Liver (tissue), 9 donors: Measurements from ENCODE around the gene ZNF530. TPM values are rescaled to one million over a fixed set of nuclear protein-coding genes. Genes with fewer than 3 reads are reported as not detected.

Source experiments
- DNase-seq: peaks from one replicate; pipeline ENCODE4 v3.0.0-alpha.2; 2017; ENCODE audit warnings: low spot score
- H3K27ac ChIP-seq, 2 donors: one replicate each; pipeline ENCODE4 v1.7.0; 2013; ENCODE audit warnings: inconsistent platforms in 2 of 2, low read length in 2 of 2, control low read depth in 1 of 2, low read depth in 1 of 2, mild to moderate bottlenecking in 1 of 2
- H3K27me3 ChIP-seq, 4 donors: one replicate each; pipeline versions ENCODE4 v1.6.1 to v1.7.0; 2013; ENCODE audit warnings: low read length in 3 of 4, inconsistent platforms in 1 of 4, mild to moderate bottlenecking in 1 of 4, moderate library complexity in 1 of 4; ENCODE audit not compliant: control insufficient read depth in 4 of 4, insufficient read depth in 4 of 4
- H3K36me3 ChIP-seq, 4 donors: one replicate each; pipeline versions ENCODE4 v1.6.1 to v1.7.0; 2013; ENCODE audit warnings: low read length in 3 of 4, mild to moderate bottlenecking in 3 of 4, low read depth in 1 of 4, moderate library complexity in 1 of 4; ENCODE audit not compliant: control insufficient read depth in 4 of 4, insufficient read depth in 3 of 4
- H3K4me1 ChIP-seq, 4 donors: one replicate each; pipeline versions ENCODE4 v1.6.1 to v1.7.0; 2013; ENCODE audit warnings: low read length in 3 of 4, mild to moderate bottlenecking in 3 of 4, moderate library complexity in 1 of 4; ENCODE audit not compliant: control insufficient read depth in 4 of 4, insufficient read depth in 4 of 4
- H3K4me3 ChIP-seq, 3 donors: one replicate each; pipeline versions ENCODE4 v1.6.1 to v1.7.0; 2013; ENCODE audit warnings: low read length in 3 of 3, control low read depth in 1 of 3, low read depth in 1 of 3, mild to moderate bottlenecking in 1 of 3
- H3K9ac ChIP-seq, 2 donors: one replicate each; pipeline ENCODE4 v1.7.0; 2013; ENCODE audit warnings: low read length in 2 of 2, mild to moderate bottlenecking in 2 of 2, moderate library complexity in 2 of 2, control low read depth in 1 of 2, low read depth in 1 of 2
- H3K9me3 ChIP-seq, 4 donors: one replicate each; pipeline versions ENCODE4 v1.6.1 to v1.7.0; 2013; ENCODE audit warnings: low read length in 3 of 4; ENCODE audit not compliant: control insufficient read depth in 4 of 4
- EGR1 ChIP-seq, 2 donors: IDR thresholded peaks; 2 replicates each; pipeline ENCODE4 v1.6.1; 2016 to 2018; ENCODE audit warnings: antibody characterized with exemption in 2 of 2, low read depth in 2 of 2
- FOXA1 ChIP-seq: IDR thresholded peaks from 2 replicates; pipeline ENCODE4 v1.6.1; 2016; ENCODE audit warnings: antibody characterized with exemption
- FOXA2 ChIP-seq: IDR thresholded peaks from 2 replicates; pipeline ENCODE4 v1.6.1; 2016; ENCODE audit warnings: antibody characterized with exemption
- GABPA ChIP-seq, 2 donors: IDR thresholded peaks in 1 of 2; conservative IDR thresholded peaks in 1 of 2; 2 replicates each; pipeline ENCODE4 v1.6.1; 2016; ENCODE audit warnings: antibody characterized with exemption in 2 of 2, mild to moderate bottlenecking in 1 of 2, moderate library complexity in 1 of 2
- HNF4A ChIP-seq, 2 donors: conservative IDR thresholded peaks; 2 replicates each; pipeline ENCODE4 v1.6.1; 2016; ENCODE audit warnings: antibody characterized with exemption in 2 of 2, mild to moderate bottlenecking in 2 of 2
- HNF4G ChIP-seq: IDR thresholded peaks from 2 replicates; pipeline ENCODE4 v1.6.1; 2016; ENCODE audit warnings: antibody characterized with exemption
- JUND ChIP-seq, 2 donors: IDR thresholded peaks; 2 replicates each; pipeline ENCODE4 v1.6.1; 2016; ENCODE audit warnings: antibody characterized with exemption in 2 of 2
- NR2F2 ChIP-seq: IDR thresholded peaks from 2 replicates; pipeline ENCODE4 v1.6.1; 2016; ENCODE audit warnings: antibody characterized with exemption
- RAD21 ChIP-seq, 2 donors: IDR thresholded peaks; 2 replicates each; pipeline ENCODE4 v1.6.1; 2016; ENCODE audit warnings: antibody characterized with exemption in 2 of 2, mild to moderate bottlenecking in 2 of 2
- RXRA ChIP-seq, 2 donors: IDR thresholded peaks; 2 replicates each; pipeline ENCODE4 v1.6.1; 2017 to 2018; ENCODE audit warnings: antibody characterized with exemption in 2 of 2, mild to moderate bottlenecking in 1 of 2
- SP1 ChIP-seq: IDR thresholded peaks from 2 replicates; pipeline ENCODE4 v1.6.1; 2018; ENCODE audit warnings: antibody characterized with exemption, mild to moderate bottlenecking
- TAF1 ChIP-seq: conservative IDR thresholded peaks from 2 replicates; pipeline ENCODE4 v1.6.1; 2016; ENCODE audit warnings: antibody characterized with exemption, mild to moderate bottlenecking
- YY1 ChIP-seq: IDR thresholded peaks from 2 replicates; pipeline ENCODE4 v1.6.1; 2016; ENCODE audit warnings: antibody characterized with exemption, mild to moderate bottlenecking
- polyA plus RNA-seq, 2 donors: library from polyadenylated mRNA; stranded (reverse) in 1 of 2; unstranded in 1 of 2; fragments of 200-250 nt in 1 of 2; fragments of >200 nt in 1 of 2; fragmentation: Nextera tagmentation in 1 of 2; extraction: Ambion mirVana in 1 of 2; gene quantifications; one replicate each; pipeline versions ENCODE4 v1.2.1 to v1.2.3, GENCODE V29; 2013 to 2015
- total RNA-seq, 2 donors: library from RNA; depleted of rRNA; stranded (reverse); fragments of >200 nt; gene quantifications; one replicate each; pipeline ENCODE4 v1.2.3, GENCODE V29; 2014
- TF ChIP-seq, protein P1 (sequence below): fragments of 150-350 bp; IDR thresholded peaks from 2 replicates; pipeline ENCODE4 v1.5.1; 2017; ENCODE audit warnings: improper control_type of control experiment, low read depth, low read length; ENCODE audit not compliant: missing input control
- TF ChIP-seq, protein P2 (sequence below): IDR thresholded peaks from 2 replicates; pipeline ENCODE4 v1.6.1; 2016; ENCODE audit warnings: antibody characterized with exemption
- TF ChIP-seq, protein P3 (sequence below): IDR thresholded peaks from 2 replicates; pipeline ENCODE4 v1.6.1; 2016; ENCODE audit warnings: antibody characterized with exemption
- TF ChIP-seq, protein P4 (sequence below): IDR thresholded peaks from 2 replicates; pipeline ENCODE4 v1.6.1; 2016; ENCODE audit warnings: antibody characterized with exemption, mild to moderate bottlenecking
- TF ChIP-seq, protein P5 (sequence below): IDR thresholded peaks from 2 replicates; pipeline ENCODE4 v1.6.1; 2016; ENCODE audit warnings: antibody characterized with exemption
- donor health status: healthy.
- donor health status: healthy.
- donor health status: healthy.
- donor health status: healthy.
- donor health status: healthy.

The ZNF530 gene
- total and polyA plus RNA-seq, 4 donors: 0.86 to 7.1 (median 1.4) TPM

DNA sequence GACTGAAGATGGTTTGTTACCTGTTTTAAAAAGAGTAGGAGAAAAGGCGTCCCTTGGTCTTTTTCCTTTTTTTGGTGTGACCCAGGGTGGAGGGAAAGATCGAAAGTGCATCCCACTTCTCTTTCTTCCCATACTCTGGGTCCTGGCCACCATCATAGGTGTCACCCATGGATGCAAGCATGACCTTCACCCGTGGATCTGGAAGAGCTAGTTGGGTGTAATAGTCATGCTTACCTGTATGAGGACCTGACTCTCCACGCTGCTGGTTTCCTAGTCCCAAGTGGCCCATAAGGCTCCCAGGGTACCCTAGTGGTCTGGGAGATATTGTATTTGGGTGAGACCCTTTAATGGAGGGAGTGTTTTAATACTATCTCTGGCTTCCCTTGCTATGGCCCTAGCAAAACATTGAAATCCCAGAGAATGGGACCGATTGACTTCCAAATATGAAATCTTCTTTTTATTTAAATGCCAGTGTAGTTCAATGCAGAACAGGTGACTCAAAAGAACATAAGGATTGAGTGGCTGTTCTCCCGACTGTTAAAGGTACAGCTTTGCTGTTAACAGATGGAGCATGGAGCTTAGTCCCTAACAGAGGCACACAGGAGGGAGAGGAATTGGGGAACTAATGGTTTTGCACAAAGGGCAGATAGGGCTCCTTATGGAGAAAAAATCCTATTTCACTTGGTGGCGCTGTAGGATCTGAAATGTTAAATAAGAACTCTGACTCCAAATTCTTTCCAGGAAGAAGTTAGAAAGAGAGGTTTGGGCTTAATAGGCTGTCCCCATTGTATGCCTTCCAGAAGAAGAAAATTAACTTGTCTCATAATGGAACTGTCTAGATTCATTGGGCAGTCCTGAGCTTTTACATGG is 33.1 kb upstream of the ZNF530 start (continued):
- TF ChIP-seq, protein P1, sequence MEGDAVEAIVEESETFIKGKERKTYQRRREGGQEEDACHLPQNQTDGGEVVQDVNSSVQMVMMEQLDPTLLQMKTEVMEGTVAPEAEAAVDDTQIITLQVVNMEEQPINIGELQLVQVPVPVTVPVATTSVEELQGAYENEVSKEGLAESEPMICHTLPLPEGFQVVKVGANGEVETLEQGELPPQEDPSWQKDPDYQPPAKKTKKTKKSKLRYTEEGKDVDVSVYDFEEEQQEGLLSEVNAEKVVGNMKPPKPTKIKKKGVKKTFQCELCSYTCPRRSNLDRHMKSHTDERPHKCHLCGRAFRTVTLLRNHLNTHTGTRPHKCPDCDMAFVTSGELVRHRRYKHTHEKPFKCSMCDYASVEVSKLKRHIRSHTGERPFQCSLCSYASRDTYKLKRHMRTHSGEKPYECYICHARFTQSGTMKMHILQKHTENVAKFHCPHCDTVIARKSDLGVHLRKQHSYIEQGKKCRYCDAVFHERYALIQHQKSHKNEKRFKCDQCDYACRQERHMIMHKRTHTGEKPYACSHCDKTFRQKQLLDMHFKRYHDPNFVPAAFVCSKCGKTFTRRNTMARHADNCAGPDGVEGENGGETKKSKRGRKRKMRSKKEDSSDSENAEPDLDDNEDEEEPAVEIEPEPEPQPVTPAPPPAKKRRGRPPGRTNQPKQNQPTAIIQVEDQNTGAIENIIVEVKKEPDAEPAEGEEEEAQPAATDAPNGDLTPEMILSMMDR: no peak
- TF ChIP-seq RXRA (IDR thresholded peaks at IDR 0.05) (no peak), FOXA2 (no peak)

DNA sequence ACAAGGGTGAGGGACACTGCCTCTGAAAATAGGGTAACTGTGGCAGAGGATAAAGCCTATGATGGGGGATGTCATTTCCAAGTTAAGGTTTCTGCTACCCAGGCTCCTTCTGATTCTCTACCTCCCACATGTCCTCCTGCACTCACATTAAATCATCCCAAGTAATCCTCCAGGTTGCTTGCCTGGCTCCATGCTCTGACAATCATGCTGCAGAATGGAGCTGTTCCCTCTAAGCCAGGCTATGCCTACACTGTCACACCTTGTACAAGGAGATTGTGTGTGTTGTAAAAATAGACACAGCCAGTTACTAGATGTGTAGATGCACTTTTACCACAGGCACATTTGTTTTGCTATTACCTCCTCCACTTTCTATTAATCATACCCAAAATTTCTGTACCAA is 29.0 kb upstream of the ZNF530 start:
- peaks cover 8 to 40% (median 38%) of the 10 kb centered on the region in 4 donors for H3K36me3 ChIP-seq
- H3K9ac ChIP-seq: no peak overlapping the region

More for the DNA sequence above, 29.0 kb upstream of the ZNF530 start:
- Histone ChIP-seq H3K27me3 (no peaks in the 10 kb centered on the region), H3K4me3 (peak overlapping the region in 2 of 3 donors; percentile 30 to 46), H3K27ac (no peak overlapping the region), H3K4me1 (no peaks in the 10 kb centered on the region), H3K9me3 (peaks cover 65 to 96% (median 92%) of the 10 kb centered on the region in 4 donors)
- TF ChIP-seq, protein P2, sequence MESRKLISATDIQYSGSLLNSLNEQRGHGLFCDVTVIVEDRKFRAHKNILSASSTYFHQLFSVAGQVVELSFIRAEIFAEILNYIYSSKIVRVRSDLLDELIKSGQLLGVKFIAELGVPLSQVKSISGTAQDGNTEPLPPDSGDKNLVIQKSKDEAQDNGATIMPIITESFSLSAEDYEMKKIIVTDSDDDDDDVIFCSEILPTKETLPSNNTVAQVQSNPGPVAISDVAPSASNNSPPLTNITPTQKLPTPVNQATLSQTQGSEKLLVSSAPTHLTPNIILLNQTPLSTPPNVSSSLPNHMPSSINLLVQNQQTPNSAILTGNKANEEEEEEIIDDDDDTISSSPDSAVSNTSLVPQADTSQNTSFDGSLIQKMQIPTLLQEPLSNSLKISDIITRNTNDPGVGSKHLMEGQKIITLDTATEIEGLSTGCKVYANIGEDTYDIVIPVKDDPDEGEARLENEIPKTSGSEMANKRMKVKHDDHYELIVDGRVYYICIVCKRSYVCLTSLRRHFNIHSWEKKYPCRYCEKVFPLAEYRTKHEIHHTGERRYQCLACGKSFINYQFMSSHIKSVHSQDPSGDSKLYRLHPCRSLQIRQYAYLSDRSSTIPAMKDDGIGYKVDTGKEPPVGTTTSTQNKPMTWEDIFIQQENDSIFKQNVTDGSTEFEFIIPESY: no peak
- TF ChIP-seq, protein P3, sequence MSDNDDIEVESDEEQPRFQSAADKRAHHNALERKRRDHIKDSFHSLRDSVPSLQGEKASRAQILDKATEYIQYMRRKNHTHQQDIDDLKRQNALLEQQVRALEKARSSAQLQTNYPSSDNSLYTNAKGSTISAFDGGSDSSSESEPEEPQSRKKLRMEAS: no peak
- TF ChIP-seq YY1 (no peak), EGR1 (IDR thresholded peaks at IDR 0.05; ENCODE audit: low read depth in 2 of 2) (no peak), NR2F2 (no peak), HNF4G (no peak), JUND (IDR thresholded peaks at IDR 0.05) (no peak), GABPA (IDR thresholded peaks at IDR 0.05 in 1 of 2, conservative IDR thresholded peaks at IDR 0.05 in 1 of 2) (no peak), HNF4A (conservative IDR thresholded peaks at IDR 0.05) (no peak), RAD21 (IDR thresholded peaks at IDR 0.05) (no peak), FOXA1 (no peak), FOXA2 (no peak), SP1 (no peak), TAF1 (no peak), RXRA (IDR thresholded peaks at IDR 0.05) (no peak)
- TF ChIP-seq, protein P1: no peak
- TF ChIP-seq, protein P4, sequence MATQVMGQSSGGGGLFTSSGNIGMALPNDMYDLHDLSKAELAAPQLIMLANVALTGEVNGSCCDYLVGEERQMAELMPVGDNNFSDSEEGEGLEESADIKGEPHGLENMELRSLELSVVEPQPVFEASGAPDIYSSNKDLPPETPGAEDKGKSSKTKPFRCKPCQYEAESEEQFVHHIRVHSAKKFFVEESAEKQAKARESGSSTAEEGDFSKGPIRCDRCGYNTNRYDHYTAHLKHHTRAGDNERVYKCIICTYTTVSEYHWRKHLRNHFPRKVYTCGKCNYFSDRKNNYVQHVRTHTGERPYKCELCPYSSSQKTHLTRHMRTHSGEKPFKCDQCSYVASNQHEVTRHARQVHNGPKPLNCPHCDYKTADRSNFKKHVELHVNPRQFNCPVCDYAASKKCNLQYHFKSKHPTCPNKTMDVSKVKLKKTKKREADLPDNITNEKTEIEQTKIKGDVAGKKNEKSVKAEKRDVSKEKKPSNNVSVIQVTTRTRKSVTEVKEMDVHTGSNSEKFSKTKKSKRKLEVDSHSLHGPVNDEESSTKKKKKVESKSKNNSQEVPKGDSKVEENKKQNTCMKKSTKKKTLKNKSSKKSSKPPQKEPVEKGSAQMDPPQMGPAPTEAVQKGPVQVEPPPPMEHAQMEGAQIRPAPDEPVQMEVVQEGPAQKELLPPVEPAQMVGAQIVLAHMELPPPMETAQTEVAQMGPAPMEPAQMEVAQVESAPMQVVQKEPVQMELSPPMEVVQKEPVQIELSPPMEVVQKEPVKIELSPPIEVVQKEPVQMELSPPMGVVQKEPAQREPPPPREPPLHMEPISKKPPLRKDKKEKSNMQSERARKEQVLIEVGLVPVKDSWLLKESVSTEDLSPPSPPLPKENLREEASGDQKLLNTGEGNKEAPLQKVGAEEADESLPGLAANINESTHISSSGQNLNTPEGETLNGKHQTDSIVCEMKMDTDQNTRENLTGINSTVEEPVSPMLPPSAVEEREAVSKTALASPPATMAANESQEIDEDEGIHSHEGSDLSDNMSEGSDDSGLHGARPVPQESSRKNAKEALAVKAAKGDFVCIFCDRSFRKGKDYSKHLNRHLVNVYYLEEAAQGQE: no peak
- TF ChIP-seq, protein P5, sequence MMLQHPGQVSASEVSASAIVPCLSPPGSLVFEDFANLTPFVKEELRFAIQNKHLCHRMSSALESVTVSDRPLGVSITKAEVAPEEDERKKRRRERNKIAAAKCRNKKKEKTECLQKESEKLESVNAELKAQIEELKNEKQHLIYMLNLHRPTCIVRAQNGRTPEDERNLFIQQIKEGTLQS: no peak
- DNase-seq: no peak
